Stimulated activated CD8-positive, alpha-beta memory T cell treated with anti-CD3 and anti-CD28 coated beads, Interleukin-4, amount 100 ng/mL, for 48 hours (primary cell): ENCODE measurements around the gene PMEPA1.

Source experiments
- DNase-seq: peaks from one replicate; pipeline ENCODE4 v3.0.0-alpha.2; 2020

The PMEPA1 gene

GRCh38 chr20:57708694-57709673, 831 bp downstream of the PMEPA1 start:
- no peak for DNase-seq

- DNase-seq: no peak
These were observed 1.7 kb downstream of the PMEPA1 start for GRCh38 chr20:57707849-57708693.

GRCh38 chr20:57707320-57707719, 2.5 kb downstream of the PMEPA1 start:
- DNase-seq: no peak

- DNase-seq: no peak
These were observed 4.5 kb downstream of the PMEPA1 start for GRCh38 chr20:57705127-57705899.

- DNase-seq: no peak
These were observed 5.6 kb downstream of the PMEPA1 start for GRCh38 chr20:57704245-57704644.

- no peak for DNase-seq
These were observed 6.8 kb downstream of the PMEPA1 start for GRCh38 chr20:57703013-57703412.

GRCh38 chr20:57702521-57702920, 7.3 kb downstream of the PMEPA1 start:
- no peak for DNase-seq

GRCh38 chr20:57702091-57702490, 7.7 kb downstream of the PMEPA1 start:
- no peak for DNase-seq

GRCh38 chr20:57701651-57702050, 8.2 kb downstream of the PMEPA1 start:
- no peak for DNase-seq

- DNase-seq: no peak
These were observed 8.7 kb downstream of the PMEPA1 start for GRCh38 chr20:57701090-57701489.

GRCh38 chr20:57699395-57699794, 10.4 kb downstream of the PMEPA1 start:
- no peak for DNase-seq

GRCh38 chr20:57698867-57699275, 10.9 kb downstream of the PMEPA1 start:
- DNase-seq: peak; percentile 32

GRCh38 chr20:57698116-57698866, 11.5 kb downstream of the PMEPA1 start:
- DNase-seq: peak; percentile 77

- no peak for DNase-seq
These were observed 12.3 kb downstream of the PMEPA1 start for GRCh38 chr20:57697543-57697942.

GRCh38 chr20:57696401-57696961, 13.3 kb downstream of the PMEPA1 start:
- DNase-seq: no peak

- no peak for DNase-seq
These were observed 13.9 kb downstream of the PMEPA1 start for GRCh38 chr20:57695940-57696339.

- DNase-seq: no peak
These were observed 14.8 kb downstream of the PMEPA1 start for GRCh38 chr20:57695012-57695411.

GRCh38 chr20:57694481-57694880, 15.3 kb downstream of the PMEPA1 start:
- no peak for DNase-seq

GRCh38 chr20:57693670-57694329, 16.0 kb downstream of the PMEPA1 start:
- no peak for DNase-seq

GRCh38 chr20:57693002-57693582, 16.7 kb downstream of the PMEPA1 start:
- no peak for DNase-seq

- DNase-seq: no peak
These were observed 17.4 kb downstream of the PMEPA1 start for GRCh38 chr20:57692393-57692792.
